M059J (cell line): ENCODE measurements around the gene ACADS. TPM values are rescaled to one million over a fixed set of nuclear protein-coding genes. Genes with fewer than 3 reads are reported as not detected.

Experiments
- DNase-seq: peaks from one replicate; pipeline ENCODE4 v3.0.0-alpha.2; 2012; ENCODE audit warnings: low read depth
- total RNA-seq: library from RNA; depleted of rRNA; stranded (reverse); fragments of >200 nt; shearing (Covaris generic); gene quantifications from 2 replicates; pipeline ENCODE4 v1.2.3, GENCODE V29; 2014

The ACADS gene
- total RNA-seq, 1 experiment from 2014 or later, result 9.1 TPM

DNA sequence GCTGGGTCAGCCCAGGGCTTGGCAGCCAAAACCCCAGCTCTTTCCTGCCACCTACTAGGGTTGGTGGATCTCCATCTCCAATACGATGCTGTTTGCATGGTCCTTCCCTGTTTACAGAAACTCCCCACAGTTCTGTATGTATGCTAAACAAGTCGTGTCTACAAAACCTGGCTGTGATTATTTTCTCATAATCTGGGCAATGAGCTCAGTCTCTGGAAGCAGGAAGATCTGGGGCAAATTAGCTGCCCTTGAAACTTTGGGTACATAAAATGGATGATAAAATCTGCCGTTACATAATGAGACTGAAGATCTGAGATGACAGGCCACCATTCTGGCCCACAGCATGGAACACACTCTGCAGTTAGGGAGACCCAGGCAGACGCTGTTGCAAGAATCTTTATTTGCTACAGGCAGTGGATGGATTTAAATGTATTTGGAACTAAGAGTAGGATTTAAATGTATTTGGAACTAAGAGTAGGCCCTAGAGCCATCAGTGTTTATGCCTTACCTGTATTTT lies 31.7 kb downstream of the ACADS start:
- DNase-seq, result no peak

DNA sequence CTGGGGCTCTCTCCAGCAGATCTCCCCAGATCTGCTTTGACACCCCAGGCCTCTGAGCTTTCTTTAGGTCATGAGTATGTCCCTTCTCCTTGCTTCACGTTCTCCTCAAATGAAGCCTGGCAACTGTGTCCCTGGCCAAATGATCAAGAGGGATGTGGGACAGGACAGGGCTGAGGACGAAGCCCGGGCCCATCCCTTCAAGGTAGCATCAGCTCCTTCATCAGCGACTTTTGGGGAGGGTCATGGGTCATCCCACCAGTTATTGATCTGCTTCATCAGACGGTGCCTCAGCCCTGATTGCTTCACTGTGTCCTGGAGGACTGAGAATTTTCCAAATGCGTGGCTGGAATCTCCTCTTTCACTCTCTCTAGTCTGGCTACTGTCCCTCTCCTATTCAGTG lies 32.3 kb downstream of the ACADS start:
- no peak for DNase-seq

DNA sequence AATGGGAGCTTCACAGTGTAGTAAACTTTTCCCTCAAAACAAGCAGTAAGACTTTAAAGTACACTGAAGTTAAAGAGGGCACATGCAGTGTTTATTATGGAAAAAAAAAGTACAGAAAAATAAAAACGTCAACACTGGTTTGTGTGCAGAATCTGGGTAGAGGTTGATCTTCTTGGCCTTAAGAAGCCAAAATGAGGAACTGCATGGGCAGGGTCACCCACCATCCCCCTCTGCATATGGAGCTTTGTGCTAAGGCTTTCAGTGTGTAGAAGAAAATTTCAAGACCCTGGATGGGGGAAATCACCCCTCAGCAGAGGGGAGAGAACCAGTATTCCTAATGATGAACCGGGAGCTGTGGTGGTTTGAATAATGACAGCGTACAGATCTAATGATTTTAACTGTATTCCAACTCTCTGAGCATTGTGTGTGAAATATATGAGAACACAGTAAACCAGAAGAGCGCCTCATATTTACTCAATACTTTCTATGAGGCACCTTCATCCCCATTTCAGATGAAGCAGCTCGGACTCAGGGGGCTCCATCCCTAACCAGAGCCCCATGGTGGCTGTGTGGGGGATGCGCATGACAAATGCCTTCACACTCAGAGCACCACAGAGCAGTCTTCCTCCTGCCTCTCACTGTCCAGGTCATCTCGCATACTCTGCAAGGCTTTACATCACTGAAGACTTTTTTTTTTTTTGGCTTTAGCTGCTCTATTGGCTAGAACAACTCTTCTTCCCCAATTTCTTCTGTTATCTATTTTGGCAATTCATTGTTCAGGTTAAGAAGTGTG lies 33.4 kb downstream of the ACADS start:
- no peak for DNase-seq

DNA sequence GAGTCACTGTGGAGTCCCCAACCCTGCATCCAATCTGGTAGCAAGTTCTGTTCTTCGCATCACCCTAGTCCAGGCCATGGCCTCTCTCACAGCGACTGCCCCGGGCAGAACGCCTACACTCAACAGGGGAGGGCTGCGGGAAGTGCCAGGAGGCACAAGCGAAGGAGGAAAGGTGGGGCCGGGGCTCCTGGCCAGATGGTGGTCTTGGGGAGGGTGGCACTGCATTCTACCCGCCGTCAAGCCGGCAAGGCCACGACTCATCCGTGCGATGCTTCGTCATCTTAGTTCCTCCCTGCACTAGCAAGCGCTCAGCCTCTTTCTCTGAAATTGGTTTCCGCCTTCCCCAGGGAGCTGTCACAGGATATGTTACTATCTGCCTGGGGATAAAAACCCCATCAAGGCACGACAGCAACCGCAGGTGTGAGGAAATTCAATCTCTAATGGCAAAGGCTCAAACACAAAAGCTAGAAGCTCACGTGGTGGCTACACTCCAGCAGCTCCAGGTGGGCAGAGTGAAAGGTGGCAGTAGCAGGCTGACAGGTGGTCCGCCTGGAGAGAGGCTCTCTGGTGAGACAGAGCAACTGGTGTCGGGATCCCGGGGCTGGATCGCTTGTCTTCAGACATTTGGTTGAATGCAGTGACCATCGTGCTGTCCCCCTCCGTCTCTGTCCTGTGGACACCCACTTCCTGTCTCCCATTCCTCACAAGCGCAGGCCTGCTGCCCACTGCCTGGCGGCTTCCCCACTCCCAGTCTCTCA lies 34.1 kb downstream of the ACADS start:
- no peak for DNase-seq

DNA sequence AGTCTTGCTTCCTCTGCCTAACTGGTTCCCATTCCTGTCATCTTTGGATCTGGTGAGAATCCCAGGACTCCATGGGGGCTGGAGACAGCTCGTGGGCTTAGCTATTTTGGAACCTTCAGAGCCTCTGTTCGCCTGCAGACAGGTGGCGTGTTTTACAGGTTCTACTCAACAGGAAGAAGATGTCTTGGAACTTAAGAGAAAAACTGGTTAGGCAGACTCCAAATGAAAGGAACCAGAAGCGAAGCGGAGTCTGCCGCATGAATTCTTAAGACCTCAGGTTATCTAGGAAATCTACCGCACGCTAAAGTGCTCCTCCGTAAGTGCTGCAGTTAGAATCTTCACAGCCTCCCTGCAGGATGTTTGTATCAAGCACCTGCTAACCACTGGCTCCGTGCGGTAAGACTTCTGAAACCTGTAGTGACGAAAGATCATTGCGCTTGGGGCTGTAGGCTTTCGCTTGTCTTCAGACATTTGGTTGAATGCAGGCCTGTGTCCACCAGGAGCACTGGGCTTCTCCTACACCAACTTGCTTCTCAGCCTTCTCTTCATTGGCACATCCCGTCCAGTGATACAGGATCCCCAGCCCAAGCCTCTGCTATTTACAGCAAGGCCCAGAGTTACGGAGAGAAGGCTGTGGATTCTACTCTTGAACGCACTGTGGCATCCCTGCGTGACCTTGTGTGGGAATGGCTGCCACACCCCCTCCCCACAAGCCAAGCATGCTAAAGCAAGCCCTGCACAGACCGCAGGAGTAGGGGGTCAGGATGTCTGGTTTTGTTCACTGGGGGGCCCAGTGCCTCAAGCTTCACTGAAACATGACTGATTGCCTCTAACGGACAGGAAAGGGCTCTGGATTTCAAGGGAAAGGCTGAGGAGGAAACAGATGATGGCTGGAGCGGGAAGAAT lies 35.0 kb downstream of the ACADS start:
- no peak for DNase-seq

DNA sequence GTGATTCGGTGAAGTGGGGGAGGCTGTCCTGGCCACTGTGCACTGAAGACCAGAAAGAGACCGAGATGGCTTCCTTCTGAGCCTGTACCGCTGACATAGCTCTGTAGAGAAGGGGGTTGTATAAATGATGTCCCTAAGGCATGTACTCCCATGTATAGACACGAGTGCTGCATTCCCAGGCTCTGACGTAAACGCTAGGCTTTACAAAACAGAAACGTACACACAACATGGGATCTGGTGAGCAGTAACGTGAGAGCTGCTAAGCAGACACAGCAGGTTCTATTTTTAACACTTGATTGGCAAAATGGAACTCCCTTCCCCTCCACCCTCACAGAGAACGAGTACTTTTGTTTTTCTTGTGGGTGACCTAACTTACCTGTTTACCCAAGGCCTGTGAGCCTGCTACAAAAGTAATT lies 35.9 kb downstream of the ACADS start:
- DNase-seq, result no peak

DNA sequence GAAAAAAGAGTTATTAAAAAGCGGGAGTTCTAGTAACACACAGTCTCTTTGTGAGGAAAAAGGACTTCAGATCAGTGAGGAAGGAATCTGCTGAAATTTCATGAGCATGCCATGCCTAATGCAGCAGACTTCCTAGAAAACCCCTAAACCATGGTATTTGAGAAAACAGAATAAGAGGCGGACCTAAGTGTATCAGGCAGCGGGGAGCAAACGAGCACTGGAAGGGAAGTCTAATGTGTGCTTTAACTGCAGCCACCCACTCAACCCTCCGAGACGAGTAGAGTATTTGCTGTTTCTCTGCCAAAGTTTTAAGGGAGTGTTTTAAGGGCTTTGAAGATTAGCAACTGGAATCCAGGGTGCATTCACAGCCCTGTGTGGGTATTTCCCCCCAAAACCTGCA lies 36.5 kb downstream of the ACADS start:
- no peak for DNase-seq

DNA sequence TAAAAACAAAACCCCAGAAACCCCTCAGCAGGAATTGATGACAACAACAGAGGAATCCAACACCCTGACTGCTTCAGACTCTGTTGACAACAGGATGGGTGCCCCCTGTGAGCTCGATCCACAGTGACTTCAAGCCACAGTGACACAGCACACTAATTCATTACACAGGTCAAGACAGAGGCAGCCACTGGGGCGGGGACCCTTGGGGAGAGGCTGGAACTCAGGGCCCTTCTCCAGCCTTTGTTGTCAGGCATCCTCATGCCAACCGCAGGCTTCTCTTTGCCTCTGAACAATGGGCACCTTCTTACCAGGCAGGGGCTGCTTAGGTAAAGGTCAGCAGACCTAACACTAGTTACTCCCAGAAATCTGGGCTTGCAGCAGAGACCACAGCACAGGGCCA lies 37.6 kb downstream of the ACADS start:
- DNase-seq, result no peak

DNA sequence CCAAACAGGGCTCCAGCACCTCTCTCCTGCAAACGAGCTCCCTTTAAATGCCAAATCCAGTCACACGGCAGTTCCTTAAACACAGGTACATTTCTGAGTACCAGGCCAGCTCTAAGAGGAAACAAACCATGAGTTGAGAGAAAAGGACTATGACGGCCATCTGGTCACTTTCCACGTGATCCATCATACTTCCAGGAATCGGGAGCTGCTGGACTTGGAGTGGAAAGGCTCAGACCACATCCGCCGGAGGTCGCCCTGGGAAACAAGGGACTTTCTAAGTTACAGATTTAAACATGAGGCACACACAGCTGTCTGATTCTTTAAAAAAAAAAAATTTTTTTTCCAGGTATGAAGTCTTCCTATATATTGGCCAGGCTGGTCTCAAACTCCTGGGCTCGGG lies 39.2 kb downstream of the ACADS start:
- DNase-seq, result no peak

DNA sequence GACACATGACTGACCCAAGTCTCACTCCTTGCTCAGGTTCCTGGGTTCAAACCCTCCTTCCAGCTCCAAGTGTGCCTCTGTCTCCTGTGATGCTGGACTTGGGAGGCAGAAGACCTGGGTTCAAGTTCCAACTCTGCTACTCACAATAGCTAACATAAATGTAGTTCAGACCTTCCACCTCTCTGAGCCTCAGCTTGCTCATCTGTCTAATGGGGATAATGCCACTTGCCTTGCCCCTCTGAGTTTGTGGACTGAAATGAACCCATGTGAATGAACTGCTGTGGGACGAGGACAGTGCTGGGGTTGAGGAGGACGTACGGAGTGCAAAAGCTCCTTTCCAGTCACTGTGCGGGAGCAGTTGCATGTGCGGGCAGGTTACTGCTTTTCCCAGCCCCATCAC lies 40.9 kb downstream of the ACADS start:
- no peak for DNase-seq

DNA sequence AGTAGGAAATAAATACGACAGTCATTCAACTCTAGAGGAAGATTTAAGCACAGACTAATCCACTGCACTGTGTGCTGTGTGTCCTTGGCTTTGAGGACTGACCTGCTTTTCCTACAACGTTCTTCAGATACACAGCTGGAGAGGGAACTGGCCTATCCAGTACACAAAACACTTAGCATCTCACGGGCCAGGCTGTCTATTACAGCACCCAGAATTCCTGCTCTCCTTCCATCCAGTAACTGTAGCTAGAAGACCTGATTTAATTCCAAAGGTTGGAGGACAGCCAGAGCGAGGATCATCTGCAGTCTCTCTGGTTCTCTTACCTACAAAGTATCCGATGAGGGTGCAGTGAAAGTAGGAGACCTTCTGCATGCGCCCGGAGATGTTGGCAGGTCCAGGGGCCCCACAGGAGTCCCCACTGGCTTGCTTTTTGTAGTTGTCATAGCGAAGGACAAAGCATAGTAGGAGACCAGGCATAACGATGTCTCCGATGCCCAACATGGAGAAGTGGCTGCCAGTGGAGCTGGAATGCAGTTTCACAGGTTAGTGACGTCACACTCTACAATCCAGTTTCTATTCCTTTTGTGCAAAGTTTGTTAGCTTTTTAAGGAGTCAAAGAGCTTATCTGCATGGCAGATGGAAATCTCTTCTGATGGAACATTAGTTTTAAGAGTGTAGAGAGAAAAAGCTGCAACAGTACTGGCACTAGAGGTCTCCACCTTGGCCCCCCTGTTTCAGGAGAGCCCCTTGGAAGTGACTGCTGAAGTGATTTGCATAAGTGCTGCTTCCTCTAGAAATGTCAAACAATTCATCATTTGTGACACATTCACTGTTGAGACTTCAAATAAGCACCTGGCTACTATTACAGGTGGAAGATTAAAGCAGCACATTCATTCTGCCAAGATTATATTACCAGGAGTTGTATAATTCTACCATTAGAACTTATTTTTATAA lies 41.7 kb downstream of the ACADS start:
- DNase-seq, result no peak

DNA sequence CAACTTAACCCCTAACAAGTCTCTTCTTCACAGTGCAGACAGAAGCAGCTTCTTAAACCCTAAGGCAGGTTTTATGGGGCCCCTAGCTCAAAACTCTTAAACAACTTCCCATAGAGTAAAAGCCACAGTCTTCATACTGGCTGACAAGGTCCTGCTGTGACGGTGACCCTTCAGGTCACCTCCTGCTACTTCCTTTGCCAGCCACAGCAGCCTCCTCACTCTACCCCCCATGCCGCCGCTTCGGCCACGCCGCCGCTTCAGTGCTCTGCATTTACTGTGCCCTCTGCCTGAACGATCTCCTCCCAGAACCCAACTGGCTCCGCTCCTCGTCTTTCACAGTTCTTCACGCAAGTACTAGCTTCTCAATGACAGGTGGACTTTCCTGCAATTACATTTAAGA lies 45.5 kb downstream of the ACADS start:
- no peak for DNase-seq

DNA sequence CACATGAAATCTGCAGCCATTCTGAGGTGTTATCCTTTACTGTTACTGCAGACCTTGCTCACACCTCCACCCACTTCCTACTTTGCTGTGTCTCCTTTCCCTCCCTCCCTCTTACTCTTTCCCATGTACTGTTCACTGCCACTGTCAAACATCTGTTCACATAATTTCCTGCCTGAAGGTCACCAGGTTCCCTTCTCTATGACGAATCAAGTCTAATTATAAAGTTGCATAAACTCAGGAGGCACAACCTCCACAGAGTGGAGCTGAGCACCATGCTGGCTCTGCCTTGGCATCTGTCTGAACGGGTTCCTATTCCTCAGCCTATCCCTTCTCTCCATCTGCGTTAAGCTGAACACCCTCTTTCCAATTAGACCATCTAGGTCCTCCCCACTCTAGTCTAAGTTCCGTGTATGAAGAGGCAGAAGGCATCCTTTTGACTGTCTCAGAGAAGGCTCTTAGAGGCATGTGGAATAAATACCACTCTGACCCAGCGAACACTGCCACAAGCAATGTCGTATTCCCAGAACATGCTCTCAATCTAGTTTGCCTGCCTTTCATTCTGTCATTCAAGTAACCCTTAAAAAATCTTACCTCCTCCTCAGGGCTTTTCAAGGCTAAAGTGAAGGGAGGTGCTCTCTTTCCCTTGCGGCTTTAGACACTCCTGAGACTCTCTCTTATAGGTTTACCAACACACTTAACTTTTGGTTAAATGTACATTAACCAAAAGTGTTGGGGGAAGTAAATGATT lies 48.7 kb downstream of the ACADS start:
- DNase-seq, result no peak

DNA sequence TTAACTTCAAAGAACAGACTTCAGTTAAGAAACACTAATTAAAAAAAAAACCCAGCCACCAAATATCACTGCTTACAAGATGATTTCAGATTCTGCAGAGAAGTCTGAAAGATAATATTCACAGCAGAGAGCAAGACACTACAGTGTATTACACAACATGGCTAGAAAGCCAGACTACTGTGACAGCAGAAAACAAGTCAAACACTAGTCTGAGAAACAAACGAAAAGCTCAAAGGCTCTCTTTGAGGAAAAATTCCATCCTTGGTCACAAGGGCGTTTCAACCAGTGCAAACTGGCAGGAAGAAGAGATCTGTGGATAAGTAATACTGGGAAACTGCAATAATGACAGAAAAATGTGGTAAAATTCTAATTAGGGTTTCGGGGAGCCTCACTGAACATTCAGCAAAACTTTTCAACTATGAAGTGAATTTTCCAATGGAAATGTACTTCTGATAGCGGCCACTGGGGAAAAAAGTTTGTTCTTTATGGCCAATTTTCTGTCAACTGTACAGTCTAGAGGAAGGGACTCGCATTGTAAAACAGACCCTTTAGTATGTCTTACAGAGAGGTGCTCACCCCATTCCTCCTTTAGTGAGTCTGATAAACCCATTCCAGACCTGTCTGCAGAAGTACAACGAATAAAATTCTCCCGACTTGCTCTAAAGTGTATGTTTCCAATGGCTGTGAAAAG lies 50.4 kb downstream of the ACADS start:
- no peak for DNase-seq

DNA sequence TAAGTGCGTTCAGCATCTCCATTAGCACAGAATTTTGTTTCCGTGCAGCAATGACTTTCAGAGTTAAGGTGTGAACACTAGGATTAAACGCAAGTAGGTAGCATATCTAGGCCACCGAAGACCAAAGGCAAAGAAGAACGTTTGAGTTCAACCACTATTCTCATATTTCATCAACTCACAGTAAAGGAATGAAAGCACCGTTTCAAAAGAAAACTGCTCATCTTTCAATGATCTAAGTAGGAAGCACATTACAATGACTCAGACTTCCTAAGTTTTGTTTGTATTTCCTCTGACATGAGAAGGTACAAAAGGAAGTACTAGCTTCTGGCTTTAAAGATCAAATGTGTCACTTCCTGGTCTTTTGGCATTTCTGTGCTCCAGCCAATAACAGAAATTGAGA lies 57.6 kb downstream of the ACADS start:
- DNase-seq, result peak; percentile 72

DNA sequence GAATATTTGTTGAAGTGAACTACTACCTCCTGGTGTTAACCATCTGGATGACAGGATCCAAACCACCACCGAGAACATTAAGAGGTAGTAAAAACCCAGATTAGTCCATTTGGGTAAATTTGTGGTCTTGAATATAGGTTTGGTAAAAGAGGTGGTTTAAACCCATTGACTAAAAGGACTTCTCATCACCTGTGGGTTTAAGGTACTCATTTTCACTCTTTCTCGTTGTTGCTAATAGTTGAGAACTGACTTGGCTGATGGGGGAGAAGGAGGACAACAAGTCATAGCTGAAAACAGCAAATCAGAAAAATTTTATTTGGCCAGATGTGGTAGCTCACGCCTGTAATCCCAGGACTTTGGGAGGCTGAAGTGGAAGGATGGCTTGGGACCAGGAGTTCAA lies 59.2 kb downstream of the ACADS start:
- DNase-seq, result no peak

DNA sequence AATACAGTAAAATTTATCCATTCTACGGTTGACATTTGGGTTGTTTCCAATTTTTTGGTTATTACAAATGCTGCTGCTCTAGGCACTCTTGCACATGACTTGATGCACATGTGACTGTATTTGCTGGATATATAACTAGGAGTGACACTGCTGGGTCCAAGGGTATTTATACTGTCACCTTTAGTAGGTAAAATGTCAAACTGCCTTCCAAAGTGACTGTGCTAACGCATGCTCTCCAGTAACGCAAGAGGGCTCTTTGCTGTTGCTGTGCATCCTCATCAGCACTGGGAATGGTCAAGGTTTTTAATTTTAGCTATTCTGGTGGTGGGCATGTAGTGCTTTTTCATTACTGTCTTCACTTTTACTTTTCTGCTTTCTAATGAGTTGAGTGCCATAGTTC lies 62.3 kb downstream of the ACADS start:
- DNase-seq, result no peak
